ENCODE results near the gene MYO5A. TPM values are rescaled to one million over a fixed set of nuclear protein-coding genes. Genes with fewer than 3 reads are reported as not detected.

MYO5A gene
- polyA plus RNA-seq, 1 of the 3 experiments (the other 2 are of a cell fraction), result 11.0 TPM

DNA sequence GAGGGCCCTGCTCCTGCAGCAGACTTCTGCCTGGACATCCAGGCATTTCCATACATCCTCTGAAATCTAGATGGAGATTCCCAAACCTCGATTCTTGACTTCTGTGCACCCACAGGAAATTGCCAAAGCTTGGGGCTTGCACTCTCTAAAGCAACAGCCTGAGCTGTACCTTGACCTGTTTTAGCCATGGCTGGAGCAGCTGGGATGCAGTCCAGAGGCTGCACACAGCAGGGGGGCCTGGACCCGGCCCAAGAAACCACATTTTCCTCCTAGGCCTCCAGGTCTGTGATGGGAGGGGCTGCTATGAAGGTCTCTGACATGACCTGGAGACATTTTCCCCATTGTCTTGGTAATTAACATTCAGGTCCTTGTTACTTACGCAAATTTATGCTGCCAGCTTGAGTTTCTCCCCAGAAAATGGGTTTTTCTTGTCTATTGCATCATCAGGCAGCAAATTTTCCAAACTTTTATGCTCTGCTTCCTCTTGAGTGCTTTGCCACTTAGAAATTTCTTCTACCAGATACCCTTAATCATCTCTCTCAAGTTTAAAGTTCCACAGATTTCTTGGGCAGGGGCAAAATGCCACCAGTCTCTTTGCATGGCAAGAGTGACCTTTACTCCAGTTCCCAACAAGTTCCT is 11.8 kb upstream of the MYO5A start:
- H3K9me2 ChIP-seq, result no peaks in the 10 kb centered on the region
- no peaks in the 10 kb centered on the region for H3F3A ChIP-seq (replicated peaks; ENCODE audit: insufficient read depth)
- no peak overlapping the region for H3K27ac ChIP-seq (ENCODE audit: low read depth in 2 of 2, low read length in 1 of 2)
- POLR2A ChIA-PET, result no interaction called here
- no peaks in the 10 kb centered on the region for H3K4me1 ChIP-seq (ENCODE audit: control insufficient read depth in 1 of 2, insufficient read depth in 2 of 2, low read depth in 1 of 2, low read length in 1 of 2)
- no peak for DNase-seq
- H3K9me3 ChIP-seq, result no peaks in the 10 kb centered on the region
- no peak overlapping the region for H3K4me3 ChIP-seq (ENCODE audit: low read depth in 2 of 2, low read length in 1 of 2)
- H3K79me2 ChIP-seq (ENCODE audit: insufficient read depth), result no peaks in the 10 kb centered on the region
- H3K9ac ChIP-seq, result no peak overlapping the region
- H3K27me3 ChIP-seq (ENCODE audit: insufficient read depth), result no peaks in the 10 kb centered on the region
- TF ChIP-seq RFX5 (IDR thresholded peaks at IDR 0.05; ENCODE audit: low read length) (no peak), PBX3 (IDR thresholded peaks at IDR 0.05) (no peak), ZBTB33 (IDR thresholded peaks at IDR 0.05; ENCODE audit: borderline replicate concordance, low read depth) (no peak), EZH2phosphoT487 (IDR thresholded peaks at IDR 0.05; ENCODE audit: borderline replicate concordance, low read depth) (no peak), YY1 (IDR thresholded peaks at IDR 0.05; ENCODE audit: low read depth) (no peak), SIN3A (IDR thresholded peaks at IDR 0.05; ENCODE audit: borderline replicate concordance, low read depth, low read length) (no peak), FOXJ3 (CRISPR knock-in tag; IDR thresholded peaks at IDR 0.05) (no peak), SMC3 (IDR thresholded peaks at IDR 0.05; ENCODE audit: low read depth, low read length) (no peak), GATA2 (CRISPR knock-in tag; IDR thresholded peaks at IDR 0.05) (no peak), RXRA (IDR thresholded peaks at IDR 0.05; ENCODE audit: borderline replicate concordance, low read depth) (no peak), MXI1 (IDR thresholded peaks at IDR 0.05; ENCODE audit: low read depth, low read length) (no peak), IRF3 (IDR thresholded peaks at IDR 0.05; ENCODE audit: low read depth, low read length) (no peak), TCF12 (IDR thresholded peaks at IDR 0.05) (no peak), CTCF (IDR thresholded peaks at IDR 0.05) (no peak), USF1 (IDR thresholded peaks at IDR 0.05; ENCODE audit: borderline replicate concordance, low read depth) (no peak), FOXM1 (IDR thresholded peaks at IDR 0.05; ENCODE audit: low read depth) (no peak), RCOR1 (IDR thresholded peaks at IDR 0.05; ENCODE audit: low read length) (no peak), NFIC (IDR thresholded peaks at IDR 0.05; ENCODE audit: borderline replicate concordance) (no peak), CHD2 (IDR thresholded peaks at IDR 0.05; ENCODE audit: low read length, partially characterized antibody) (no peak)
- TF ChIP-seq, protein P1, sequence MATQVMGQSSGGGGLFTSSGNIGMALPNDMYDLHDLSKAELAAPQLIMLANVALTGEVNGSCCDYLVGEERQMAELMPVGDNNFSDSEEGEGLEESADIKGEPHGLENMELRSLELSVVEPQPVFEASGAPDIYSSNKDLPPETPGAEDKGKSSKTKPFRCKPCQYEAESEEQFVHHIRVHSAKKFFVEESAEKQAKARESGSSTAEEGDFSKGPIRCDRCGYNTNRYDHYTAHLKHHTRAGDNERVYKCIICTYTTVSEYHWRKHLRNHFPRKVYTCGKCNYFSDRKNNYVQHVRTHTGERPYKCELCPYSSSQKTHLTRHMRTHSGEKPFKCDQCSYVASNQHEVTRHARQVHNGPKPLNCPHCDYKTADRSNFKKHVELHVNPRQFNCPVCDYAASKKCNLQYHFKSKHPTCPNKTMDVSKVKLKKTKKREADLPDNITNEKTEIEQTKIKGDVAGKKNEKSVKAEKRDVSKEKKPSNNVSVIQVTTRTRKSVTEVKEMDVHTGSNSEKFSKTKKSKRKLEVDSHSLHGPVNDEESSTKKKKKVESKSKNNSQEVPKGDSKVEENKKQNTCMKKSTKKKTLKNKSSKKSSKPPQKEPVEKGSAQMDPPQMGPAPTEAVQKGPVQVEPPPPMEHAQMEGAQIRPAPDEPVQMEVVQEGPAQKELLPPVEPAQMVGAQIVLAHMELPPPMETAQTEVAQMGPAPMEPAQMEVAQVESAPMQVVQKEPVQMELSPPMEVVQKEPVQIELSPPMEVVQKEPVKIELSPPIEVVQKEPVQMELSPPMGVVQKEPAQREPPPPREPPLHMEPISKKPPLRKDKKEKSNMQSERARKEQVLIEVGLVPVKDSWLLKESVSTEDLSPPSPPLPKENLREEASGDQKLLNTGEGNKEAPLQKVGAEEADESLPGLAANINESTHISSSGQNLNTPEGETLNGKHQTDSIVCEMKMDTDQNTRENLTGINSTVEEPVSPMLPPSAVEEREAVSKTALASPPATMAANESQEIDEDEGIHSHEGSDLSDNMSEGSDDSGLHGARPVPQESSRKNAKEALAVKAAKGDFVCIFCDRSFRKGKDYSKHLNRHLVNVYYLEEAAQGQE (IDR thresholded peaks at IDR 0.05; ENCODE audit: low read depth, low read length), result no peak
- CTCF ChIA-PET, result no interaction called here
- H3K4me2 ChIP-seq, result no peak overlapping the region
- 28% methylated on average over 3 of the region's 3 CpGs for WGBS (ENCODE audit: low lambda C conversion rate)
- no peaks in the 10 kb centered on the region for H4K20me1 ChIP-seq (ENCODE audit: insufficient read depth)
- H2AFZ ChIP-seq (ENCODE audit: low read depth), result no peak overlapping the region
- peaks cover 0 to 2% of the 10 kb centered on the region in 2 experiments for H3K36me3 ChIP-seq (replicated peaks in 1 of 2; ENCODE audit: control insufficient read depth in 1 of 2, insufficient read depth in 2 of 2, low read length in 1 of 2)

Data from SK-N-SH (cell line).